PC-3 (cell line): ENCODE results near the gene MGARP. TPM values are rescaled to one million over a fixed set of nuclear protein-coding genes. Genes with fewer than 3 reads are reported as not detected.

ENCODE experiments used
- ATAC-seq: fragments of 200-7000 bp; cut with Tn5 transposase; 2 replicates; pipeline ENCODE4 v1.9.1; 2020; ENCODE audit warnings: mild to moderate bottlenecking, moderate library complexity
- BruUV-seq: library from RNA; stranded (reverse); fragments of 400-500 nt; replicated peaks from 2 replicates; lab custom pipeline; 2021; lab: Mats Ljungman, UMichigan
- CTCF ChIA-PET: fragments of 300-600 bp; sonication (Branson Sonifier 250); formaldehyde crosslinking; loops from one replicate; lab custom pipeline; 2022; ENCODE audit warnings: antibody characterized with exemption; lab: Charles Lee
- POLR2A ChIA-PET: fragments of 300-600 bp; sonication (Branson Sonifier 250); formaldehyde crosslinking; loops from one replicate; lab custom pipeline; 2022; ENCODE audit warnings: antibody characterized with exemption; ENCODE audit not compliant: unreplicated experiment; lab: Charles Lee
- DNase-seq: peaks from one replicate; pipeline ENCODE4 v3.0.0-alpha.2; 2015
- H2AFZ ChIP-seq: fragments of 300-600 bp; sonication (generic); 2 replicates; pipeline ENCODE4 v1.6.0; 2016; ENCODE audit warnings: antibody characterized with exemption, low read length
- H3F3A ChIP-seq: fragments of 300-600 bp; sonication (generic); one replicate; pipeline ENCODE4 v1.6.0; 2017; ENCODE audit warnings: antibody characterized with exemption, low read length, control low read depth, mild to moderate bottlenecking; ENCODE audit not compliant: unreplicated experiment
- H3K27ac ChIP-seq: fragments of 300-600 bp; sonication (generic); 2 replicates; pipeline ENCODE4 v1.5.1; 2016; ENCODE audit warnings: mild to moderate bottlenecking, low read length
- H3K27me3 ChIP-seq: fragments of 300-600 bp; sonication (generic); 2 replicates; pipeline ENCODE4 v1.6.1; 2016; ENCODE audit warnings: low read length, mixed read lengths
- H3K36me3 ChIP-seq: fragments of 300-600 bp; sonication (generic); 2 replicates; pipeline ENCODE4 v1.6.1; 2016; ENCODE audit warnings: low read depth, mixed run types, low read length, mixed read lengths
- H3K4me1 ChIP-seq: fragments of 300-600 bp; sonication (generic); 2 replicates; pipeline ENCODE4 v1.5.1; 2016; ENCODE audit warnings: low read length; ENCODE audit not compliant: insufficient read depth
- H3K4me2 ChIP-seq: fragments of 300-600 bp; sonication (generic); 2 replicates; pipeline ENCODE4 v1.6.0; 2016; ENCODE audit warnings: low read length
- H3K4me3 ChIP-seq: fragments of 300-600 bp; sonication (generic); 2 replicates; pipeline ENCODE4 v1.5.1; 2016; ENCODE audit warnings: mild to moderate bottlenecking, low read length, mixed read lengths
- H3K79me2 ChIP-seq: fragments of 300-600 bp; sonication (generic); 2 replicates; pipeline ENCODE4 v1.6.1; 2017; ENCODE audit warnings: low read length, mixed read lengths
- H3K9ac ChIP-seq: fragments of 300-600 bp; sonication (generic); 2 replicates; pipeline ENCODE4 v1.6.0; 2016; ENCODE audit warnings: mild to moderate bottlenecking, low read length
- H3K9me2 ChIP-seq: fragments of 300-600 bp; sonication (generic); replicated peaks from 2 replicates; pipeline ENCODE4 v1.6.1; 2016; ENCODE audit warnings: mixed run types, low read length, mixed read lengths
- H3K9me3 ChIP-seq: fragments of 300-600 bp; sonication (generic); 2 replicates; pipeline ENCODE4 v1.6.1; 2016; ENCODE audit warnings: low read length, mixed read lengths
- H4K20me1 ChIP-seq: fragments of 300-600 bp; sonication (generic); 2 replicates; pipeline ENCODE4 v1.6.1; 2016; ENCODE audit warnings: low read length, mixed read lengths
- CTCF ChIP-seq: fragments of 300-600 bp; sonication (generic); conservative IDR thresholded peaks from 2 replicates; pipeline ENCODE4 v1.5.1; 2017; ENCODE audit warnings: antibody characterized with exemption, low read depth, mild to moderate bottlenecking, low read length
- EZH2 ChIP-seq: fragments of 300-600 bp; sonication (generic); IDR thresholded peaks from one replicate; pipeline ENCODE4 v1.6.1; 2017; ENCODE audit warnings: antibody characterized with exemption, mild to moderate bottlenecking, low read length; ENCODE audit not compliant: unreplicated experiment
- EZH2phosphoT487 ChIP-seq: fragments of 300-600 bp; sonication (generic); IDR thresholded peaks from 2 replicates; pipeline ENCODE4 v1.6.1; 2018; ENCODE audit warnings: mild to moderate bottlenecking, antibody characterized with exemption, low read length, borderline replicate concordance
- intact Hi-C: fragments of 100-400 bp; cut with micrococcal nuclease; formaldehyde crosslinking; loops from 2 replicates; pipeline ENCODE4 v1.9.0; 2023
- total RNA-seq: library from RNA; depleted of rRNA; stranded (reverse); fragments of >200 nt; gene quantifications from 2 replicates; pipeline ENCODE4 v1.2.3, GENCODE V29; 2014; rRNA removed

The MGARP gene
- total RNA-seq, 1 experiment from 2014 or later, result 0.33 TPM

GRCh38 chr4:139219450-139220055, 60.5 kb downstream of the MGARP start:
- Histone ChIP-seq H3F3A (no peaks in the 10 kb centered on the region), H3K79me2 (no peaks in the 10 kb centered on the region), H4K20me1 (no peaks in the 10 kb centered on the region), H3K4me3 (no peak overlapping the region), H3K4me1 (no peaks in the 10 kb centered on the region), H3K36me3 (no peaks in the 10 kb centered on the region), H3K9me3 (no peaks in the 10 kb centered on the region), H3K27me3 (no peaks in the 10 kb centered on the region), H3K27ac (no peak overlapping the region), H3K4me2 (no peak overlapping the region), H3K9me2 (no peaks in the 10 kb centered on the region), H3K9ac (no peak overlapping the region), H2AFZ (no peak overlapping the region)
- TF ChIP-seq CTCF (no peak), EZH2phosphoT487 (no peak), EZH2 (no peak)
- POLR2A ChIA-PET, result no interaction called here
- BruUV-seq, result no TSS peak
- CTCF ChIA-PET, result no interaction called here
- ATAC-seq, result no peak
- DNase-seq, result no peak
- intact Hi-C loops, result no loop called here

Other genes with a start within 250 kb of the MGARP start
- 18.5 and 20.4 TPM in 2 replicates for gene ELF2, start 103.0 kb downstream of the MGARP start, total RNA-seq
- gene NAA15, start 21.3 kb upstream of the MGARP start, total RNA-seq, result 40.0 and 41.0 TPM in 2 replicates
- 62.2 and 92.9 TPM in 2 replicates for gene NDUFC1, start 22.3 kb upstream of the MGARP start, total RNA-seq
- gene RAB33B, start 173.9 kb upstream of the MGARP start, total RNA-seq, result 3.6 and 4.4 TPM in 2 replicates